HFFc6 (cell line): ENCODE data around the gene CCDC102A. TPM values are rescaled to one million over a fixed set of nuclear protein-coding genes. Genes with fewer than 3 reads are reported as not detected.

Experiments used
- DNase-seq: peaks from one replicate; pipeline ENCODE4 v3.0.0-alpha.2; 2018
- H3K27ac Mint-ChIP-seq: 2 replicates; pipeline ENCODE4 v1.8.0; 2020; ENCODE audit warnings: mild to moderate bottlenecking, mixed read lengths
- H3K27me3 Mint-ChIP-seq: 2 replicates; pipeline ENCODE4 v1.8.0; 2021; ENCODE audit warnings: mild to moderate bottlenecking, moderate library complexity, mixed read lengths; ENCODE audit not compliant: insufficient read depth
- H3K36me3 Mint-ChIP-seq: 2 replicates; pipeline ENCODE4 v1.8.0; 2021; ENCODE audit warnings: low read depth, mixed read lengths
- H3K4me1 Mint-ChIP-seq: 2 replicates; pipeline ENCODE4 v1.8.0; 2020; ENCODE audit warnings: low read depth, mixed read lengths
- H3K4me3 Mint-ChIP-seq: 2 replicates; pipeline ENCODE4 v1.8.0; 2020; ENCODE audit warnings: mild to moderate bottlenecking, moderate library complexity, mixed read lengths
- H3K9me3 Mint-ChIP-seq: 2 replicates; pipeline ENCODE4 v1.8.0; 2020; ENCODE audit warnings: mild to moderate bottlenecking, mixed read lengths
- total RNA-seq, 6 experiments: library from RNA; stranded (reverse); fragmentation: NEBNext Ultra II Directional; extraction: Animal tissue kit (Norgen Biotek cat#: 25700); gene quantifications; 2 replicates in 1 of 6; 3 replicates in 5 of 6; pipeline ENCODE4 v1.2.3, GENCODE V29; 2021
- TF ChIP-seq, protein P1 (sequence below): fragments of 200-600 bp; sonication (generic); IDR thresholded peaks from 2 replicates; pipeline ENCODE4 v1.5.0; 2021; ENCODE audit warnings: antibody characterized with exemption, mild to moderate bottlenecking

The CCDC102A gene
- total RNA-seq, 6 experiments from 2014 or later = 3.6 to 4.6 (median 4.1) TPM

DNA sequence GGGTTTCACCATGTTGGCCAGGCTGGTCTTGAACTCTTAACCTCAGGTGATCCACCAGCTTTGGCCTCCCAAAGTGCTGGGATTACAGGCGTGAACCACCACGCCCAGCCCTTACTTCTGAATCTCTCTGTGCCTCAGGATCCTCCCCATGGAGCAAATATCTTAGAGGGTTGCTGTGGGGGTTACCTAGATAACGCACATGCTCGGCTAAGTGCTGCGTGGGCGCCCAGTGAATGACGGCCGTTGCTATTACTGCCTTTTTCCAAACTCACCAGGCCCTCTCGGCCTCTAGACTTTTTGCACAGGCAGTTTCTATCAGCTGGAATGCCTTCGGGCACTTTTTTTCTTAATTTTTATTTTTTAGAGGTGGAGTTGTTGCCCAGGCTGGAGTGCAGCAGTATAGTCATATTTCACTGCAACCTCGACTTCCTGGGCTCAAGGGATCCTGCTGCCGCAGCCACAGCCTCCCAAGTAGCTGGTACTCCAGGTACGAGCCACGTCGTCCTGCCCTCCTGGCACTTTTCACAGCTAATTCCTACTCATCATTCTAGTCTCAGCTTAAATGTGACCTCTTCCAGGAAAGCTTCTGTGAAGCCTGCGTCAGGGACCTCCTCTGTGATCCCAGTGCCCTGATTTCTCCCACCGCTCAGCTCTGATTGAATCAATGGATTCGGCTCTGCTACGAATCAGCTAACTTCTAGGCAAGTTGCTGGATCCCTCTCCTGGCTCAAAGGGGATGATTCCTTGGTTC lies 8.6 kb downstream of the CCDC102A start:
- no peak for DNase-seq
- Mint-ChIP-seq H3K9me3 (no peaks in the 10 kb centered on the region), H3K27ac (no peak overlapping the region), H3K4me3 (no peak overlapping the region), H3K4me1 (peaks cover 32% of the 10 kb centered on the region), H3K36me3 (no peaks in the 10 kb centered on the region), H3K27me3 (peaks cover 5% of the 10 kb centered on the region; the same call in 1 of the 2 replicates)
- TF ChIP-seq, protein P1, sequence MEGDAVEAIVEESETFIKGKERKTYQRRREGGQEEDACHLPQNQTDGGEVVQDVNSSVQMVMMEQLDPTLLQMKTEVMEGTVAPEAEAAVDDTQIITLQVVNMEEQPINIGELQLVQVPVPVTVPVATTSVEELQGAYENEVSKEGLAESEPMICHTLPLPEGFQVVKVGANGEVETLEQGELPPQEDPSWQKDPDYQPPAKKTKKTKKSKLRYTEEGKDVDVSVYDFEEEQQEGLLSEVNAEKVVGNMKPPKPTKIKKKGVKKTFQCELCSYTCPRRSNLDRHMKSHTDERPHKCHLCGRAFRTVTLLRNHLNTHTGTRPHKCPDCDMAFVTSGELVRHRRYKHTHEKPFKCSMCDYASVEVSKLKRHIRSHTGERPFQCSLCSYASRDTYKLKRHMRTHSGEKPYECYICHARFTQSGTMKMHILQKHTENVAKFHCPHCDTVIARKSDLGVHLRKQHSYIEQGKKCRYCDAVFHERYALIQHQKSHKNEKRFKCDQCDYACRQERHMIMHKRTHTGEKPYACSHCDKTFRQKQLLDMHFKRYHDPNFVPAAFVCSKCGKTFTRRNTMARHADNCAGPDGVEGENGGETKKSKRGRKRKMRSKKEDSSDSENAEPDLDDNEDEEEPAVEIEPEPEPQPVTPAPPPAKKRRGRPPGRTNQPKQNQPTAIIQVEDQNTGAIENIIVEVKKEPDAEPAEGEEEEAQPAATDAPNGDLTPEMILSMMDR = no peak

DNA sequence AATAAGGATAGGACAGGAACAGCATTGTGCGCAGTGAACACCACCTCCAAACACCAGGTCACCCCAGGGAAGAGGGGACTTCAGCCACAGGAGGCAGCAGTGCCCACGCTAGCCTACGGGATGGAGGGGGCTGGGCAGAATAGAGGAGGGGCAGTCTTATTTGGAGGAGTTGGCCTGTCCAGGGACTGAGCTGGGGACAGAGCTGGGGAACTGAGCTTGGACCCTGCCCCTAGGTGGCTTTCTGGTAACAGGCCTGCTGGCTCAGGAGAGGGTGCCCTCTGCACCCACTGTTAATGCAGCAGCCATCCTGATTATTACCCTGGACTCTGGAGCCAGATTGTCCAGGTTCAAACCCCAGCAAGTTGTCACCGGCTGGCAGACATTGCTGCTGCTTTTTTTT lies 9.3 kb downstream of the CCDC102A start:
- TF ChIP-seq, protein P1 = peak; percentile 19; the same call in 1 of the 2 replicates
- Mint-ChIP-seq H3K36me3 (no peaks in the 10 kb centered on the region), H3K27me3 (peaks cover 5% of the 10 kb centered on the region; the same call in 1 of the 2 replicates), H3K4me1 (peaks cover 26% of the 10 kb centered on the region), H3K27ac (no peak overlapping the region), H3K4me3 (no peak overlapping the region), H3K9me3 (no peaks in the 10 kb centered on the region)
- no peak for DNase-seq

DNA sequence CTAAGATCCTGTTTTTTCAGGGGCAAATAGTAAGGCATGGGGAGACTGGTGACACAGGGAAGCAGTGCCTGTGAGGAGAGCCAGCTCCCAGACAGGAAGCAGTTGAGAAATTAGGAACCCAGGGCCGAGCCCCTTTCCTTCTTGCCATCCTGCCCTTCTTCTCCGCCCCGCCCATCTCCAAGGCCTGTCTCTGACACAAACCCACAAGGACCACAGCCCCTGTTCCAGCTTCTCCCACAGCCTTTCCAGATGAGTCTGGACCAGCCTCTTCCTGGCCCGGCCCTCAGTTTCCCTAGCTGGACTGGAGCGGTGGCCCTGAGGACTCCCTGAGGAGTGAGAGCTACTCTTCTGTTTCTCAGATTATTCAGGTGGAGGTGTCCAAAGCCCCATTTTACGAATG lies 9.9 kb downstream of the CCDC102A start:
- TF ChIP-seq, protein P1 = no peak
- DNase-seq = no peak
- H3K4me1 Mint-ChIP-seq = peaks cover 26% of the 10 kb centered on the region
- H3K9me3 Mint-ChIP-seq = no peaks in the 10 kb centered on the region
- no peaks in the 10 kb centered on the region for H3K36me3 Mint-ChIP-seq
- peaks cover 5% of the 10 kb centered on the region; the same call in 1 of the 2 replicates for H3K27me3 Mint-ChIP-seq
- no peak overlapping the region for H3K4me3 Mint-ChIP-seq
- H3K27ac Mint-ChIP-seq = no peak overlapping the region

DNA sequence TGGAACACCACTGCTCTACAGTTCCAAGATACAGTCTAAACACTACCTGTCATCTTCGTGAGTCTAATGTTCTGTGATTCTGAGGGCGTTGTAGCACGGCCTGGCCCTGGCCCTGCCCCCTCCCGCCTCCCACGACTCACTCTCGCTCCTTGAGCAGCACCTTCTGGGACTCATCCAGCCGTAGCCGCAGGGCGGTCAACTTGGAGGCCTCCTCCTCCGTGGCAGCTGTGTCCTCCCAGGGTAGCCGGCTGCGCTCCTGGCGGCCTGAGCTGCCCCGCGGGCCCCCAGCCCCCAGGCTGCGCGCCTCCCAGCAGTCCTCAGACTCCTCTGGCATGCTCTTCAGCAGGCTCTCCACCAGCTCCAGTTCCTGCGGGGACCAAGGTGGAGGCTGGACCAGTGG lies 10.6 kb downstream of the CCDC102A start:
- Mint-ChIP-seq H3K4me1 (peaks cover 18% of the 10 kb centered on the region), H3K9me3 (no peaks in the 10 kb centered on the region), H3K36me3 (no peaks in the 10 kb centered on the region), H3K27ac (no peak overlapping the region), H3K27me3 (peaks cover 5% of the 10 kb centered on the region; the same call in 1 of the 2 replicates), H3K4me3 (no peak overlapping the region)
- DNase-seq = peak; percentile 76
- TF ChIP-seq, protein P1 = no peak

DNA sequence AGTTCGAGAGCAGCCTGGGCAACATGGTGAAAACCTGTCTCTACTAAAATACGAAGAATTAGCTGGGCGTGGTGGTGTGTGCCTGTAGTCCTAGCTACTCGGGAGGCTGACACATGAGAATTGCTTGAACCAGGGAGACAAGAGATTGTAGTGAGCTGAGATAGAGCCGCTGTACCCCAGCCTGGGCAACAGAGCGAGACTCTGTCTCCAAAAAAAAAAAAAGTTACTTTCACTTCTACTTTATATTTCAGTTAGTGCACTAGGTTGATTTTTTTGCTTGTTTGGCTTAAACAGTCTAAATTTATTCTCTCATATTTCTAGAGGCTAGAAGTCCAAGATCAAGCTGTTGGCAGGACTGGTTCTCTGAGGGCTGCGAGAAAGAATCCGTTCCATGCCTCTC lies 13.4 kb downstream of the CCDC102A start:
- Mint-ChIP-seq H3K27me3 (0 out of 2 replicates have a peak, but pooled peaks cover 2% of the 10 kb centered on the region), H3K9me3 (no peaks in the 10 kb centered on the region), H3K4me3 (no peak overlapping the region), H3K36me3 (no peaks in the 10 kb centered on the region), H3K27ac (no peak overlapping the region), H3K4me1 (peaks cover 5% of the 10 kb centered on the region; the same call in 1 of the 2 replicates)
- TF ChIP-seq, protein P1 = no peak
- no peak for DNase-seq
